Stimulated activated CD8-positive, alpha-beta memory T cell treated with anti-CD3 and anti-CD28 coated beads, Interleukin-4, amount 100 ng/mL, for 1 hour (primary cell): ENCODE measurements around the gene BARD1.
"Not testable (repeated sequence)": the region's sequence is repeated elsewhere in the genome, so short reads cannot be mapped to it uniquely, and the experiment has no call there.

Experiments used
- DNase-seq, 2 donors: peaks; one replicate each; pipeline ENCODE4 v3.0.0-alpha.2; 2020; ENCODE audit warnings: low read depth in 2 of 2, low spot score in 1 of 2

The BARD1 gene

GRCh38 chr2:214772443-214773015 lies 37.0 kb downstream of the BARD1 start:
- no peak for DNase-seq

- no peak for DNase-seq
Measured at GRCh38 chr2:214765180-214765579, 44.3 kb downstream of the BARD1 start.

GRCh38 chr2:214753455-214753854 lies 56.0 kb downstream of the BARD1 start:
- DNase-seq: no peak

- no peak for DNase-seq
Measured at GRCh38 chr2:214750529-214750928, 59.0 kb downstream of the BARD1 start.

- DNase-seq: no peak
Measured at GRCh38 chr2:214747992-214748391, 61.5 kb downstream of the BARD1 start.

- DNase-seq: no peak
Measured at GRCh38 chr2:214742119-214742518, 67.4 kb downstream of the BARD1 start.

- DNase-seq: no peak
Measured at GRCh38 chr2:214740867-214741395, 68.6 kb downstream of the BARD1 start.

- no peak for DNase-seq
Measured at GRCh38 chr2:214737188-214737587, 72.3 kb downstream of the BARD1 start.

GRCh38 chr2:214730800-214731407 lies 78.6 kb downstream of the BARD1 start:
- DNase-seq: no peak

GRCh38 chr2:214730248-214730647 lies 79.2 kb downstream of the BARD1 start:
- DNase-seq: no peak

GRCh38 chr2:214724741-214725140 lies 84.7 kb downstream of the BARD1 start:
- no peak for DNase-seq

GRCh38 chr2:214717837-214718236 lies 91.6 kb downstream of the BARD1 start:
- DNase-seq: not testable (repeated sequence)

- no peak for DNase-seq
Measured at GRCh38 chr2:214716811-214717560, 92.5 kb downstream of the BARD1 start.

GRCh38 chr2:214715025-214715424 lies 94.5 kb downstream of the BARD1 start:
- DNase-seq: no peak

- DNase-seq: no peak
Measured at GRCh38 chr2:214713080-214713830, 96.2 kb downstream of the BARD1 start.

GRCh38 chr2:214710729-214711128 lies 98.8 kb downstream of the BARD1 start:
- DNase-seq: no peak

GRCh38 chr2:214706986-214707385 lies 102.5 kb downstream of the BARD1 start:
- no peak for DNase-seq

- DNase-seq: no peak
Measured at GRCh38 chr2:214699236-214699635, 110.2 kb downstream of the BARD1 start.

- no peak for DNase-seq
Measured at GRCh38 chr2:214696681-214697080, 112.8 kb downstream of the BARD1 start.

GRCh38 chr2:214695789-214696188 lies 113.7 kb downstream of the BARD1 start:
- no peak for DNase-seq

- DNase-seq: not testable (repeated sequence)
Measured at GRCh38 chr2:214683557-214683956, 125.9 kb downstream of the BARD1 start.
